Measurements from ENCODE around the gene KCNF1. TPM values are rescaled to one million over a fixed set of nuclear protein-coding genes. Genes with fewer than 3 reads are reported as not detected.

Gene KCNF1
- total and polyA plus RNA-seq, 2 donors = 0.32 to 0.68 TPM

DNA sequence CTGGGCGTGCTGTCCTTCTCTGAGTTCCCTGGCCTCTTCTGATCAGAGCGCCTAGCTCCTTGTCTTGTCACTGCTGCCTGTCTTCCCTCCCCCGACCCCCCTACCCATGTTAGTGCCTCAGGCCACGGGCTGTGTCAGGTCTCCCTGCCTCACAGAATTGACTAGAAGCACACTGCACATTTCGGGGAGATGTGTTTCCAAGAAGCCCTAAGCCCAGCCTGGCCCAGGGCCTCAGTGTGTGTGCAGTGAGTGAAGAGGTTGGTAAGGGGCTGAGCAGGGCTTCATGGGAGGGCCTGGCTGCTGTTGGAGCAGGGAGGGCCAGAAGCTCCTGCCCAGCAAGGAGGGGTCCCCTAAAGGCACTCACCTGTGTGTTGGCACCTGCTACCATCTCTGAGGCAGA is 13.1 kb downstream of the KCNF1 start:
- WGBS = 81% methylated on average over 5 of the region's 5 CpGs
- Histone ChIP-seq H3K4me3 (ENCODE audit: low read depth, low read length) (no peak overlapping the region), H3K27ac (ENCODE audit: low read depth) (no peak overlapping the region), H3K36me3 (ENCODE audit: insufficient read depth) (no peaks in the 10 kb centered on the region), H3K4me1 (ENCODE audit: insufficient read depth) (no peaks in the 10 kb centered on the region)
- DNase-seq (ENCODE audit: extremely low spot score) = no peak

GRCh38 chr2:10926191-10926820 is 14.6 kb downstream of the KCNF1 start:
- Histone ChIP-seq H3K27ac (ENCODE audit: low read depth) (no peak overlapping the region), H3K36me3 (ENCODE audit: insufficient read depth) (no peaks in the 10 kb centered on the region), H3K4me1 (ENCODE audit: insufficient read depth) (no peaks in the 10 kb centered on the region), H3K4me3 (ENCODE audit: low read depth, low read length) (no peak overlapping the region)
- DNase-seq (ENCODE audit: extremely low spot score) = no peak
- WGBS = 60% methylated on average over 15 of the region's 15 CpGs

- WGBS = 87% methylated on average over 12 of the region's 12 CpGs
- no peak for DNase-seq (ENCODE audit: extremely low spot score)
- Histone ChIP-seq H3K4me3 (ENCODE audit: low read depth, low read length) (no peak overlapping the region), H3K4me1 (ENCODE audit: insufficient read depth) (no peaks in the 10 kb centered on the region), H3K27ac (ENCODE audit: low read depth) (no peak overlapping the region), H3K36me3 (ENCODE audit: insufficient read depth) (no peaks in the 10 kb centered on the region)
These were observed 19.2 kb downstream of the KCNF1 start for GRCh38 chr2:10930721-10931516.

GRCh38 chr2:10931710-10932255 is 20.0 kb downstream of the KCNF1 start:
- H3K27ac ChIP-seq (ENCODE audit: low read depth) = no peak overlapping the region
- 86% methylated on average over 14 of the region's 14 CpGs for WGBS
- H3K4me3 ChIP-seq (ENCODE audit: low read depth, low read length) = no peak overlapping the region
- H3K4me1 ChIP-seq (ENCODE audit: insufficient read depth) = no peaks in the 10 kb centered on the region
- DNase-seq (ENCODE audit: extremely low spot score) = no peak
- H3K36me3 ChIP-seq (ENCODE audit: insufficient read depth) = no peaks in the 10 kb centered on the region

DNA sequence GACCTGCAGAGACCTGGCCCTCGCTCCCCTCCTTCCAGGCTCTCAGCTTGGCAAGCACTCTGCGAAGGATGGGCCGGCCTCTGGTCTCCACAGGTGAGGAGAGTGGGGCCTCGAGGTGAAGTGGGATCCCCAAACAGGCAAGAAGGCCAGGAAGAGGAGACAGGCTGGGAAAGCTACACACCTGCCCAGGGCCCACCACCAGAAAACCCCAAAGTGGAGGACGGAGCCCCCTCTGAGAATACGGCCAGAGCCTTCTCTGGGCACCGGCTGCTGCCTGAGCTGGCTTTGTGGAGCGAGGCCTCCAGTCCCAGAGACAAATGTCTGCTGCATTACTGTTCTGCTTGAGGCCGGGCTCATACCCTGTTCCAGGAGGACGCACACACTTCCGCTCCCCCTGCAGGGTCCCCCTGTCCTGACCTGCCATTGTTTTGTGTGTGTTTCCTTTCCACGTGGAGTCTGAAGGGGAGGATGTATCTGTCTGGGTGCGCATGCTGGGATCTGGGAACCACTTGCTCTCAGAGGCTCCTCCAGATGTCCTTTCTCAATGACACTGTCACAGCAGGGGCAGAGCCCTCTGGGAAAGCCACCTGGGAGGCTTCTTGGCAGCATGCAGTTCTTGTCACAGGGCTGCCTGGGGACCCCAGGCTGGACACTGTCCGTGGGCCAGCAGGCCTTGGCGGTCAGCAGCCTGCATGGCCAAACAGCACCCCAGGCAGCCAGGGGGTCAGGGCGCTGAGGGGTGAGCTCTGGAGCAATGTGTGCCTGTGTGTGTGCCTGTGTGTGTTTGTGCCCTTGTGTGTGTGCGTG is 20.8 kb downstream of the KCNF1 start:
- H3K4me3 ChIP-seq (ENCODE audit: low read depth, low read length) = no peak overlapping the region
- 73% methylated on average over 17 of the region's 17 CpGs for WGBS
- H3K36me3 ChIP-seq (ENCODE audit: insufficient read depth) = no peaks in the 10 kb centered on the region
- H3K4me1 ChIP-seq (ENCODE audit: insufficient read depth) = no peaks in the 10 kb centered on the region
- H3K27ac ChIP-seq (ENCODE audit: low read depth) = no peak overlapping the region
- DNase-seq (ENCODE audit: extremely low spot score) = no peak

GRCh38 chr2:10933700-10934225 is 22.0 kb downstream of the KCNF1 start:
- Histone ChIP-seq H3K36me3 (ENCODE audit: insufficient read depth) (no peaks in the 10 kb centered on the region), H3K27ac (ENCODE audit: low read depth) (no peak overlapping the region), H3K4me3 (ENCODE audit: low read depth, low read length) (no peak overlapping the region), H3K4me1 (ENCODE audit: insufficient read depth) (no peaks in the 10 kb centered on the region)
- DNase-seq (ENCODE audit: extremely low spot score) = no peak
- WGBS = 92% methylated on average over 11 of the region's 11 CpGs

GRCh38 chr2:10934308-10934978 is 22.7 kb downstream of the KCNF1 start:
- no peaks in the 10 kb centered on the region for H3K4me1 ChIP-seq (ENCODE audit: insufficient read depth)
- DNase-seq (ENCODE audit: extremely low spot score) = no peak
- H3K36me3 ChIP-seq (ENCODE audit: insufficient read depth) = no peaks in the 10 kb centered on the region
- H3K27ac ChIP-seq (ENCODE audit: low read depth) = no peak overlapping the region
- no peak overlapping the region for H3K4me3 ChIP-seq (ENCODE audit: low read depth, low read length)
- 80% methylated on average over 7 of the region's 7 CpGs for WGBS

- Histone ChIP-seq H3K4me1 (ENCODE audit: insufficient read depth) (no peaks in the 10 kb centered on the region), H3K36me3 (ENCODE audit: insufficient read depth) (no peaks in the 10 kb centered on the region), H3K4me3 (ENCODE audit: low read depth, low read length) (no peak overlapping the region), H3K27ac (ENCODE audit: low read depth) (no peak overlapping the region)
- 65% methylated on average over 15 of the region's 15 CpGs for WGBS
- DNase-seq (ENCODE audit: extremely low spot score) = no peak
These were observed 23.2 kb downstream of the KCNF1 start for GRCh38 chr2:10934979-10935350.

- H3K36me3 ChIP-seq (ENCODE audit: insufficient read depth) = no peaks in the 10 kb centered on the region
- no peak for DNase-seq (ENCODE audit: extremely low spot score)
- H3K4me1 ChIP-seq (ENCODE audit: insufficient read depth) = no peaks in the 10 kb centered on the region
- H3K4me3 ChIP-seq (ENCODE audit: low read depth, low read length) = no peak overlapping the region
- no peak overlapping the region for H3K27ac ChIP-seq (ENCODE audit: low read depth)
- 83% methylated on average over 18 of the region's 18 CpGs for WGBS
These were observed 23.7 kb downstream of the KCNF1 start for GRCh38 chr2:10935366-10935918.

GRCh38 chr2:10935953-10936942 is 24.5 kb downstream of the KCNF1 start:
- DNase-seq (ENCODE audit: extremely low spot score) = peak; percentile 18
- Histone ChIP-seq H3K4me3 (ENCODE audit: low read depth, low read length) (no peak overlapping the region), H3K36me3 (ENCODE audit: insufficient read depth) (no peaks in the 10 kb centered on the region), H3K27ac (ENCODE audit: low read depth) (no peak overlapping the region), H3K4me1 (ENCODE audit: insufficient read depth) (no peaks in the 10 kb centered on the region)
- 68% methylated on average over 17 of the region's 17 CpGs for WGBS

DNA sequence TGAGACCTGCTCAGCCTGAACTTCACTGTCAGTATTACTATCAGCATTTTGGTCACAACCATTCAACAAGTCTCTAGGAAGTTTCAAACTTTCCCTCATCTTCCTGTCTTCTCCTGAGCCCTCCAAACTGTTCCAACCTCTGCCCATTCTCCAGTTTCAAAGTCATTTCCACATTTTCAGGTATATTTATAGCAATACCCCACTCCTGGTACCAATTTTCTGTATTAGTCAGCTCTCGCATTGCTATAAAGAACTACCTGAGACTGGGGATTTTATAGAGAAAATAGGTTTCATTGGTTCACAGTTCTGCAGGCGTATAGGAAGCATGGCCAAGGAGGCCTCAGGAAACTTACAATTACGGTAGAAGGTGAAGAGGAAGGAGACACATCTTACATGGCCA is 27.3 kb downstream of the KCNF1 start:
- H3K4me3 ChIP-seq (ENCODE audit: low read depth, low read length) = no peak overlapping the region
- no peaks in the 10 kb centered on the region for H3K36me3 ChIP-seq (ENCODE audit: insufficient read depth)
- 96% methylated on average over 3 of the region's 3 CpGs for WGBS
- H3K27ac ChIP-seq (ENCODE audit: low read depth) = no peak overlapping the region
- no peaks in the 10 kb centered on the region for H3K4me1 ChIP-seq (ENCODE audit: insufficient read depth)
- no peak for DNase-seq (ENCODE audit: extremely low spot score)

GRCh38 chr2:10940596-10940995 is 28.9 kb downstream of the KCNF1 start:
- Histone ChIP-seq H3K36me3 (ENCODE audit: insufficient read depth) (no peaks in the 10 kb centered on the region), H3K4me3 (ENCODE audit: low read depth, low read length) (no peak overlapping the region), H3K4me1 (ENCODE audit: insufficient read depth) (no peaks in the 10 kb centered on the region), H3K27ac (ENCODE audit: low read depth) (no peak overlapping the region)
- no peak for DNase-seq (ENCODE audit: extremely low spot score)
- 61% methylated on average over 2 of the region's 2 CpGs for WGBS
